Kidney (tissue), 14 donors: ENCODE results near the gene THSD4. TPM values are rescaled to one million over a fixed set of nuclear protein-coding genes. Genes with fewer than 3 reads are reported as not detected.

ENCODE experiments used
- DNase-seq, 5 donors: peaks; one replicate each; pipeline ENCODE4 v3.0.0-alpha.2; 2013 to 2020
- FAIRE-seq: peaks from 2 replicates; lab custom pipeline; 2012; peaks lifted over from hg19 to GRCh38; lab: Jason Lieb, UNC
- H3K27ac ChIP-seq, 2 donors: one replicate each; pipeline ENCODE4 v1.7.0; 2013; ENCODE audit warnings: low read depth in 2 of 2, low read length in 2 of 2, inconsistent platforms in 1 of 2
- H3K27me3 ChIP-seq: one replicate; pipeline ENCODE4 v1.7.1; 2013; ENCODE audit warnings: low read length, inconsistent platforms; ENCODE audit not compliant: control insufficient read depth, insufficient read depth
- H3K36me3 ChIP-seq, 3 donors: one replicate each; pipeline versions ENCODE4 v1.7.0 to v1.7.1; 2013; ENCODE audit warnings: low read length in 3 of 3, control low read depth in 1 of 3, inconsistent platforms in 1 of 3; ENCODE audit not compliant: insufficient read depth in 3 of 3, control insufficient read depth in 2 of 3
- H3K4me1 ChIP-seq, 3 donors: one replicate each; pipeline versions ENCODE4 v1.7.0 to v1.7.1; 2013; ENCODE audit warnings: low read length in 3 of 3, inconsistent platforms in 1 of 3, low read depth in 1 of 3; ENCODE audit not compliant: control insufficient read depth in 2 of 3, insufficient read depth in 2 of 3
- H3K4me3 ChIP-seq, 3 donors: one replicate each; pipeline versions ENCODE4 v1.7.0 to v1.8.1; 2013; ENCODE audit warnings: low read length in 3 of 3, control low read depth in 1 of 3, inconsistent platforms in 1 of 3
- H3K9ac ChIP-seq, 3 donors: one replicate each; pipeline versions ENCODE4 v1.7.0 to v1.7.1; 2013; ENCODE audit warnings: low read length in 3 of 3, control low read depth in 1 of 3, inconsistent platforms in 1 of 3
- H3K9me3 ChIP-seq, 3 donors: one replicate each; pipeline versions ENCODE4 v1.7.0 to v1.7.1; 2013; ENCODE audit warnings: low read length in 3 of 3, control low read depth in 1 of 3, inconsistent platforms in 1 of 3; ENCODE audit not compliant: control insufficient read depth in 2 of 3, insufficient read depth in 1 of 3
- intact Hi-C: fragments of 100-400 bp; cut with DNase I; formaldehyde crosslinking; loops from one replicate; pipeline ENCODE4 v1.11.1; 2022
- polyA plus RNA-seq: library from polyadenylated mRNA; stranded (reverse); fragments of 350-450 nt; fragmentation: Illumina TruSeq; extraction: RNeasy Lipid Tissue Mini Kit (QIAGEN cat#74804); gene quantifications from one replicate; pipeline ENCODE4 v1.2.3, GENCODE V29; 2014; ENCODE audit warnings: low read depth, low replicate concordance; ENCODE audit not compliant: insufficient read depth
- total RNA-seq: library from RNA; stranded (reverse); fragmentation: NEBNext Ultra II Directional; extraction: Animal tissue kit (Norgen Biotek cat#: 25700); gene quantifications from one replicate; pipeline ENCODE4 v1.2.1, GENCODE V29; 2021
- TF ChIP-seq, protein P1 (sequence below): IDR thresholded peaks from 3 replicates; pipeline ENCODE4 v1.5.1; 2012; ENCODE audit warnings: mild to moderate bottlenecking, moderate library complexity, borderline replicate concordance; ENCODE audit not compliant: insufficient read depth; ENCODE audit errors: extremely low read depth
- donor health status: control.
- donor health status: control.
- donor health status: control.
- donor health status: control.
- donor health status: control.
- donor health status: DM: yes; HTN: yes; CAD: no.
- donor health status: Normal renal cell carcinoma (clear cell type).

Gene THSD4
- total and polyA plus RNA-seq, 2 donors from 2014 or later: 9.4 to 36.3 TPM

DNA sequence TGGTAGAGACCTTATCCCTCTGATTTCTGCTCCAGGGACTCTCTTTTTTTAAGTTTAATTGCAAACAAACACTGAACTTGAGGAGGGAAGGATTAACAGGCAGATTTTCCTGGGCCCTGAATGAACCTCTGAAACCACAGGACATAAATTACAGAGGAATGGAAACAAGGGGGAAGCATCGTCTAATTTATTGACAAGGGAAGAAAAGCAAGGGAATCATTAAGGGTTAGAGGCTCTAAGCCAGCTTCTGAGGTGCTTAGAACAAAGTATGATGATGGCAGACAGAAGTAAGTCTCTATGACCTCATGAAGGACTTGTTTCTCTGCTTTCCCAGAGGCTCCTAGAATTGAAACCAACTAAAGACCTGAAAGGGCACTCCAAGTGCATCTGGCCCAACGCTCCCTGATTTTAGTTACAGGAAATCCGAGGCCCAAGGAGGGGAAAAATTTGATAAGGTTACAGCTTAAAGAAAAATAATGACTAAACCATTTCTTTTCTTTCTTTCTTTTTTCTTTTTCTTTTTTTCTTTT, 450.4 kb downstream of the THSD4 start:
- Histone ChIP-seq H3K4me3 (no peak overlapping the region), H3K9ac (no peak overlapping the region), H3K36me3 (no peaks in the 10 kb centered on the region), H3K27me3 (no peaks in the 10 kb centered on the region), H3K9me3 (no peaks in the 10 kb centered on the region), H3K4me1 (no peaks in the 10 kb centered on the region), H3K27ac (no peak overlapping the region)
- intact Hi-C loops: no loop called here
- TF ChIP-seq, protein P1, sequence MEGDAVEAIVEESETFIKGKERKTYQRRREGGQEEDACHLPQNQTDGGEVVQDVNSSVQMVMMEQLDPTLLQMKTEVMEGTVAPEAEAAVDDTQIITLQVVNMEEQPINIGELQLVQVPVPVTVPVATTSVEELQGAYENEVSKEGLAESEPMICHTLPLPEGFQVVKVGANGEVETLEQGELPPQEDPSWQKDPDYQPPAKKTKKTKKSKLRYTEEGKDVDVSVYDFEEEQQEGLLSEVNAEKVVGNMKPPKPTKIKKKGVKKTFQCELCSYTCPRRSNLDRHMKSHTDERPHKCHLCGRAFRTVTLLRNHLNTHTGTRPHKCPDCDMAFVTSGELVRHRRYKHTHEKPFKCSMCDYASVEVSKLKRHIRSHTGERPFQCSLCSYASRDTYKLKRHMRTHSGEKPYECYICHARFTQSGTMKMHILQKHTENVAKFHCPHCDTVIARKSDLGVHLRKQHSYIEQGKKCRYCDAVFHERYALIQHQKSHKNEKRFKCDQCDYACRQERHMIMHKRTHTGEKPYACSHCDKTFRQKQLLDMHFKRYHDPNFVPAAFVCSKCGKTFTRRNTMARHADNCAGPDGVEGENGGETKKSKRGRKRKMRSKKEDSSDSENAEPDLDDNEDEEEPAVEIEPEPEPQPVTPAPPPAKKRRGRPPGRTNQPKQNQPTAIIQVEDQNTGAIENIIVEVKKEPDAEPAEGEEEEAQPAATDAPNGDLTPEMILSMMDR: no peak
- DNase-seq (peak in 1 of 5 donors; percentile 25), FAIRE-seq (no peak)

DNA sequence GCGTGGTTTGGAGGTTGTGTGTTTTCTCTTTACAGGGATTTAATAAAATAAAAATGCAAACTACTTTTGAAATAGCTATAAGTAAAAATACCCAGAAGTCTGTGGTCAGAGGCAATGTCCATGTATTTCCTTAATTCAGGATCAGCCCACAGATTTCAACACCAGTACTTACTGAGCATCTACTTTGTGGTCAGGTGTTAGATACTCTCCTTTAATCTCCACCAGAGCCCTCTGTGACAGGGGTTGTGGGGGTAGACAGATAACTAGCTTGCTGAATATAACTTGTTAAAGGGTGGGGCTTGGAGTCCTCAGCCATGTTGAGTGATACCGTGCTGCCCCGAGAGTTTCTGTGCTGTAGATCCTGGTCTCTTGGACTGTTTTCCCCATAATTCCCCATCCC, 451.0 kb downstream of the THSD4 start:
- no peak for DNase-seq
- TF ChIP-seq, protein P1: no peak
- Histone ChIP-seq H3K4me1 (no peaks in the 10 kb centered on the region), H3K4me3 (no peak overlapping the region), H3K9ac (no peak overlapping the region), H3K9me3 (no peaks in the 10 kb centered on the region), H3K36me3 (no peaks in the 10 kb centered on the region), H3K27ac (no peak overlapping the region), H3K27me3 (no peaks in the 10 kb centered on the region)
- intact Hi-C loops: no loop called here
- FAIRE-seq: no peak

DNA sequence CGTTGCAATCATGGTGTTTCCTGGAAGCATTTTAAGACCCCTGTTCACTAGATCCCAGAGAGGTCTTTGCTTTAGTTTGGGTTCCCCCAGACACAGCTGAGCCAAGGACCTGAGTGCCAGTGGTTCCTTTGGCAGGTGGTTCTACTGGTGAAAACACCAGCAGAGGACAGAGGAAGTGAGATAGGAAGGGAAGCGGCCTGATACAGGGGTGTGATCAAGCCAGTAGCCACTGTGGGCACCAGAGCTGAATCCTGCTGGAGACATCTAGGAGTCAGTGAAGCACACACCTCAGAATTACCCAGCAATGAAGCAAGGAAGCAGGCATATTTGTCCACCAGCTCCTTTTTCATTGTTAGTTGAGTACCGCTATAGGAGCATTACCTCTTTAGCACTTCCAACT, 451.9 kb downstream of the THSD4 start:
- FAIRE-seq: no peak
- TF ChIP-seq, protein P1: no peak
- no peaks in the 10 kb centered on the region for H3K36me3 ChIP-seq
- no peak overlapping the region for H3K9ac ChIP-seq
- intact Hi-C loops: no loop called here
- DNase-seq: no peak
- H3K27ac ChIP-seq: no peak overlapping the region
- H3K4me1 ChIP-seq: no peaks in the 10 kb centered on the region
- H3K4me3 ChIP-seq: no peak overlapping the region
- no peaks in the 10 kb centered on the region for H3K9me3 ChIP-seq
- H3K27me3 ChIP-seq: no peaks in the 10 kb centered on the region

DNA sequence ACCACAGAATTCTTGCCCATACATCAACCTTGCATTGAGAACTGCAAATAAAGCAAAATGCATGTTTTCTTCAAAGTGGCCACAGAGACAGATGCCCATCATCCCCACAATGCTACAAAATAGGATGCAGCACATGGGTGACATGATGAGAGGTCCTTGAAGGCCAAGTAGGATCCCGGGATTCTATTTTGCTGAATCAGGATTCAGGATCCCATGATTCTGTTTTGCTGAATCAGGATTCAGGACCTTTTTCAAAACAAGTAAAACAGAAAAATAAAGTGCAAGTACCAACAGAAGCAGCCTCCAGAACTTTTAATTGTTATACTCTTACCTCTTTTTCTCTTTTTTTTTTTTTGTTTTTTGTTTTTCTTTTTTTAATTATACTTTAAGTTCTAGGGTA, 453.0 kb downstream of the THSD4 start:
- FAIRE-seq: no peak
- Histone ChIP-seq H3K27ac (no peak overlapping the region), H3K4me1 (no peaks in the 10 kb centered on the region), H3K9me3 (no peaks in the 10 kb centered on the region), H3K27me3 (no peaks in the 10 kb centered on the region), H3K9ac (no peak overlapping the region), H3K4me3 (no peak overlapping the region), H3K36me3 (no peaks in the 10 kb centered on the region)
- intact Hi-C loops: no loop called here
- DNase-seq: no peak
- TF ChIP-seq, protein P1: no peak
